NCI-H146 treated with DMSO at 0.1 percent for 48 hours (cell line): ENCODE results near the gene CCDC106.

ENCODE experiments used
- DNase-seq: peaks from one replicate; lab custom pipeline; 2025; ENCODE audit not compliant: unreplicated experiment; lab: John Stamatoyannopoulos, UW

The CCDC106 gene

DNA sequence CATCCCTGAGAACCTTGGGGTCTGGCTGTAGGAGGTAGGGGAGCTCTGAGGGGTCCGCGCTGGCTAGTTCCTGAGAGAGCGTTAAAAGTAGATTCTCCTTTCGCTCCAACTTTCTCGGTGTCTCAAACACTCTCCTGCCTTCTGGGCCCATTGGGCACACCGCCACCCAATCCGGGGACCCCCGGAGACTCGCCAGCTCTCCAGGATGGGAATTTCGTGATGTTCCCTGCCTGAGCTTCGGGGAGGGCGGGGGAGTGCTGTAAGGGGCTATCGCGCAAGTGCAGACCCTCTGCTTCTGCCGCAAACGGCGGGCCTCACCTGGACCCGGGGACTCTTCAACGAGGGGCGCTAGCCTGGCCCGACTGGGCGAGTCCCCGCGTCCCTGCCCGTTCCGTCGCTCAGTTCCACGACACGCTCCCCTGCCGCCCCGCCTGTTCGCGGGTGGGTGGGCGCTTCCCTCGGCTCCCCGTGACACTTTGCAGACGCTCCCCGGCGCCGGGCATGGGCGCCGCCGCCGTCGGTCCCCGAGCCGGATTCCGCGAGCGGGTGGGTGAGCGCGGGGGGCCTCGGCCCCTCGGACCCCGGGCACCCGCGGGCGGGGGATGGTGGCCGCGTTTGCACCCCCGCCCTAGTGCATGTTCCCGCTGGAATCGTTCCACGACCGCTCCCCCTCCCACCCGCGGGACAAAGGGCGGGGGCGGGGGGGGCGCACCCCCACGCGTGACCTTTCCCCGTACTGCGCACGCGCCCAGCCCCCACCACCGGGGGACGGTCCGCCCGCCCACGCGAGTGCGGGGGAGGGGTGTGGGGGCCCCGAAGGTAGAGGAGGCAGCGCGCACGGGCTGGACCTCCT is at the start of gene CCDC106:
CCDC106 (plus strand) TSS at position 481 of the 853 bp plus-strand sequence. CDS start 835 bp downstream, outside the sequence.
- DNase-seq: no peak

DNA sequence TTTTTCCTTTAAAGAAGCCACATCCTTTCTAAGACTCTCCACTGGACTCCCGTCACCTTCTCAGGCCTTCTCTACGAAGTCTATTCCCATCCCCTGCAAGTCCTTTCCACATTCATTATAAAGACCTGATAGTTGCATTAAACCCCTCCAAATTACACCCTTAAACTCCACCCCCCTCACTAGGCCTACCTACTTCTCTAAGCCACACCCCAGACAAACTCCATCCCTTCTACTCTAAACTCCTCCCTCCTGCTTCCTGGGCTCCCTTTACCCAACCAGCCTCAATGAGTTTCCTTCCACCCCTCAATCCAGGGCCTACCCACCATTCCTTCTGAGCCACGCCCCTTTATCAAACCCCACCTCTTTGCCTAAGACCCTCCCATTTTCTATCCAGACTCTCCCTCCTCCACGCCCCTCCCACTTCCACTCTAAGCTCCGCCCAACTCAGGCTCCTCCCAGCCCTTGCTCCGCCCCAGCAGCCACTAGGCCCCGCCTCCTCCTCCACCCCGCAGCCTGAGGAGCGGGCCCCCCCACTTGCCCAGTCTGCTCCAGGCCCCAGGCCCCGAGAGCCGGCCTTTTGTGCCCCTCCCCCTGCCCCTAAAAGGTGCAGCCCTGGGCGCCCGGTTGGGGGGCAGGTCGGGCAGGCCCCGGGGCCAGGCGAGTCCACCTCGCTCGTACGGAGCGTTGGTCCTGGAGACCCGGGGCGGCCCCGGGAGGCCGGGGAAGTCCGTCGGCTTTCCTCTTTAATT is 49.1 kb upstream of the CCDC106 start:
- peak; percentile 93 for DNase-seq

- peak; percentile 98 for DNase-seq
Observed at GRCh38 chr19:55599468-55599841, 48.6 kb upstream of the CCDC106 start, which contains the start of gene FIZ1. FIZ1 (minus strand) TSS chr19:55599517; CDS start chr19:55597865, 1,652 bp downstream.

- peak; percentile 95 for DNase-seq
Observed at GRCh38 chr19:55599842-55600661, 48.0 kb upstream of the CCDC106 start, which contains the start of gene ZNF524. ZNF524 (plus strand) TSS chr19:55600288; CDS start chr19:55602113, 1,825 bp downstream.

DNA sequence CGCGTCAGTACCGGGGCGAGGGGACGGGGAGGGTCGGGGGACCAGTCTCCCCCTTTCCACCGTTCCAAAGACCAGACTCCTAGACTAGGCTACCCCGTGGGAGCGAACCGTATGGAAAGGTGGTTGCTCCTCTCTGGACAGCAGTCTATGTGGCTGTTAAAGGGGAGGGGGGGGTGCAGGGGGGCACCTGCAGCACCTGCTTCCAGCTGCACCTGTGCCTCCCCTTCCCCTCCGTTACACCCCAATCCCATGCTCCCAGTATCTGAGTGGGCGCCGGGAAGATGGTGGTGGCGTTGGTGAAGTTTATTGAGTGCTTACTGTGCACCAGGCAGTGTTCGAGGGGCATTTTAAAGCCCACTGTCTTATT is 47.4 kb upstream of the CCDC106 start:
- no peak for DNase-seq

DNA sequence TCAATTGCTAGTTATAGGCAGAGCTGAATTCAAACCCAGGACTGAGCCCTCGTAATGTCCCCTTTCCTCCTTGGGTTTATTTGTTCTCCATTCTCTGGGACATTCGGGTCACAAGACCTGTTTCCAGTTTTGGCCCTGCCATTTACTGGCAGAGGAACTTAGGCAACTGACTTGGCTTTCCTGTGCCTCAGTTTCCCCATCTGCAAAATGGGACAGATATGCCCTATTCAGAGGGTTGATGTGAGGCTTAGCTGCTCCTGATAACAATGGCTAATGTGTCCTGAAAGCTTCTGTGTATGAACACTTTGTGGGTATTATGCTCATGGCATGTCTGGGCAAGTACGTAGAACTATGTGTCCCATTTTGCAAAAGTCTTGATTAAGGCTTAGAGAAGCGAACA is 46.9 kb upstream of the CCDC106 start:
- DNase-seq: no peak

DNA sequence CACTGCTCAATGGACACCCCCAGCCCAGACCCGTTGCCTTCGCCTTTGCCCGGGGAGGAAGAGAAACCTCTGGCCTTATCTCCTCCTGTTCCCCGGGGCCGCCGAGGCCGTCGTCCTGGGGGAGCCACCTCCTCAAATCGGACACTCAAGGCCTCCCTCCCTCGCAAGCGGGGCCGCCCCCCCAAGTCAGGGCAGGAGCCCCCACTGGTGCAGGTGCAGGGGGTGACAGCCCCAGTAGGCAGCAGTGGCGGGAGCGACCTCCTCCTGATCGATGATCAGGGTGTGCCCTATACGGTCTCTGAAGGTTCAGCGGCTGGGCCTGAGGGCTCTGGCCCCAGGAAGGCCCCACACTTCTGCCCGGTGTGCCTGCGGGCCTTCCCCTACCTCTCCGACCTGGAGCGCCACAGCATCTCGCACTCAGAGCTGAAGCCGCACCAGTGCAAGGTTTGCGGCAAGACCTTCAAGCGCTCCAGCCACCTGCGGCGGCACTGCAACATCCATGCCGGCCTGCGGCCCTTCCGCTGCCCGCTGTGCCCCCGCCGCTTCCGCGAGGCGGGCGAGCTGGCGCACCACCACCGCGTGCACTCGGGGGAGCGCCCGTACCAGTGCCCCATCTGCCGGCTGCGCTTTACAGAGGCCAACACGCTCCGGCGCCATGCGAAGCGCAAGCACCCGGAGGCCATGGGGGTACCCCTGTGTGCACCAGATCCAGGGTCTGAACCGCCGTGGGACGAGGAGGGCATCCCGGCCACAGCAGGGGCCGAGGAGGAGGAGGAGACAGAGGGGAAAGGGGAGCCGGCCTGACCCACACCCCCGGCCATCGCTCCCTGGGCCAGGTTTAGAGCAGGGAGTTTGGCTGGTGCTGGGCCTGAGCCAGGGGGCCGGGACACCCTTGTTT is 45.7 kb upstream of the CCDC106 start:
- DNase-seq: no peak

GRCh38 chr19:55603115-55603514 is 44.9 kb upstream of the CCDC106 start:
- DNase-seq: no peak

DNA sequence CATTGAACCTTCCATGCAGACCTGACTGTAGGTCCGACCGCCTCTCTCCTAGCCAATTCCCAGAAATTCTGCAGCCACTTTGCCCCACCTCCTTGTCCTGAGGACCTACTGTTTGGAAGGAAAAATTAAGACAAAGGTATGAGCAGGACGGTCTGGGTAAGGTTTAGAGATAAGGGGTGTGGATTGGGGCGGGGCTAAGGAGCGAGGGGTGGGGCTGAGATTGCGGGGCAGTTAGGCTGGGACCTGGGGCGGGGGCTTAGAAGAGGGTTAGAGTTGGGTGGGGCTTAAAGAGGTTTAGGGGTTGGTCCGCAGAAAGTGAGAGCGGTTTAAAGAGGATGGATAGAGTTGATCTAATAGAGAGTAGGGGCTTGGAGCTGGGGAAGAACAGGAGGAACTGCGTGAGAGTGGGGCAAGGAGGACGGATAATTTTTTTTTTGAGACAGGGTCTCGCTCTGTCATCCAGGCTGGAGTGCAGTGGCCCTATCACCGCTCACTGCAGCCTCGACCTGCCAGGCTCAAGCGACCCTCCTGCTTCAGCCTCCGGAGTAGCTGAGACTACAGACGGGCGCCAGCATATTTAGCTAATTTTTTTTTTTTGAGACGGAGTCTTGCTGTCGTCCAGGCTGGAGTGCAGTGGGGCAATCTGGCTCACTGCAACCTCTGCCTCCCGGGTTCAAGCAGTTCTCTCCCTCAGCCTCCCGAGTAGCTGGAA is 44.3 kb upstream of the CCDC106 start:
- no peak for DNase-seq

GRCh38 chr19:55605207-55605636 is 42.8 kb upstream of the CCDC106 start:
- DNase-seq: peak; percentile 96

DNA sequence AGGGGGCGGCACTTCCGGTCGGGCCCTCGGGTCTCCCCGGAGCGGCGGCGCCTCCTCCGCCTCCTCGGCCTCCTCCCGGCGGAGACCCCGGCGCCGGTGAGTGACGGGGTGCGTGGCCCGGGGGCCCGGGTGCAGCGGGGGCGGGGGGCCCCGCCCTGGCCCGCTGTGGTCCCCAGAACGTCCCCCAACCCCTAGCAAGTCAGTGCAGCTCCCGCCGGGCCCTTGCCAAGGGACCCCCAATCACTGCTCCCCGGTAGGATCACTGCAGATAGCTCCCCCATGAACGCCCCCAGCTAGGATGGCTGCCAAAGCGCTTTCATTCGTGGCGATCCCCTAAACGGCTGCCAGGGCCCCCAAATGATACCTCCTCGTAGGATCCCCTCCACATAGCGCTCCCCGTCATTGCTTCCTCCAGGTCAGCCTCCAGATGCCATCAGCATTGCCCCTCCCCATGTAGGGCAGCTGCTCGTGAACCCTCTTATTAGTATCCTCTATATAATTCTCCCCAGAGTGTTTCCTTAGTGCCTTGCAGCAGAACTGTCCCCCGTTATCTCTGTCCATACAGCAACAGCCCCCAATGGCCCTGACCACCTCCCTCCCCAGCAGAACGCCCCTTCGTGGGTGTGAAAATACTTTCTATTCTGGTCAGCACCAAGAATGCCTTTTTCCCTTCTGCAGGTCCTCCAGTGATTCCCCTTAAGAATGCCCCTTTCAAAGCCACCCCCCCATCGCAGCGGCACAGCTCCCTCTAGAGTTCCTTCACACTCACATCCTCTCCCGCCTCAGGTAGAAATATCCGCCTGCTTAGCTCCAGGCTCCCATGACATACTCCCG is 42.2 kb upstream of the CCDC106 start, which contains the start of gene ZNF865:
ZNF865 (plus strand) TSS at position 11 of the 834 bp plus-strand sequence. CDS start 7,972 bp downstream, outside the sequence.
- peak; percentile 89 for DNase-seq

- no peak for DNase-seq
Observed at GRCh38 chr19:55606471-55606787, 41.6 kb upstream of the CCDC106 start.

DNA sequence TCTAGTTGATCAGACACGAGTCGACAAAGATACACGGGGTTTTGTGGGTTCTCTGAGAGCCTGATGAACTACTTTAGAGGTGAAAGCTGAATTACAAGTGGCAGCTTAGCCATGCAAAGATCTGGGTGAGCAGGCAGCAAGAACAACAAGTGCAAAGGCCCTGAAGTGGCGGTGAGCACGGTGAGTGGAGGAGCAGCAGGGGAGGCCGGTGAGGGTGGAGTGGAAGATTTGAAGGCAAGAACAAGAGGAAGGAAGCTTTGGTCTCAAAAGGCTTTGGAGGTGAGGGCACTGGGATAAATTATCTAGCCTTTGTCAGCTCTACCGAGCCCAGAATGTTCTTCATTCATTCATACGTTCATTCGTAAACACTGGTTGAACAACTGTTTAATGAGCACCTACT is 41.2 kb upstream of the CCDC106 start:
- no peak for DNase-seq

- no peak for DNase-seq
Observed at GRCh38 chr19:55609326-55609725, 38.7 kb upstream of the CCDC106 start.

- DNase-seq: no peak
Observed at GRCh38 chr19:55611300-55611982, 36.6 kb upstream of the CCDC106 start.

DNA sequence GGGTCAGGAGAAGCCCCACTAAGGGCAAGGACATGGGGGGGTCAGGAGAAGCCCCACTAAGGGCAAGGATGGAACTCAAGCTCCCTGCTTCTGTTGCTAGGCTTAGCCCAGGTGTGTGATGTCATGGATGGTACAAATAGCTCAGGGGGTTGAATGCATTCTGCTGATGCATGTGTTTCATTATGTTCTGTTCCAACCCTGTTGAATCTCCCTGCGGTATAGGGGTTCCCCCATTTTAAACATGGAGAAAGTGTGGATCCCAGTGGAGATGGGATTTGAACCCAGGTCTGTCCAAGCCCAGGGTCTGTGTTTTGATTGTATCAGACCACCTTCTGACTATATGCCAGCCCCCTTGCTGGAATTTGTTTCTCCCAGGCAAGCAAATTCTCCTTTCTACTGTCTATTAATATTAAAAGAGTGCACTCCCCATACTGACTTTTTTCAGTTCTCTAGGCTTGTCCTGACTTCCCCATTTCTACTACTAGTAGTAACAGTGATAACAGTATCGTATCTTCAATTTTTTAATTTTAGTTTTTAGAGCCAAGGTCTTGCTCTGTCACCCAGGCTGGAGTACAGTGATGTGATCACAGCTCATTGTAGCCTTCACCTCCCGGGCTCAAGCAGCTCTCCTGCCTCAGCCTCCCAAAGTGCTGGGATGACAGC is 35.9 kb upstream of the CCDC106 start:
- DNase-seq: no peak

GRCh38 chr19:55613396-55613795 is 34.6 kb upstream of the CCDC106 start:
- no peak for DNase-seq
